ENCODE measurements around the gene STX8. TPM values are rescaled to one million over a fixed set of nuclear protein-coding genes. Genes with fewer than 3 reads are reported as not detected.

The STX8 gene
- total RNA-seq, 1 donor from 2014 or later: 75.9 TPM

DNA sequence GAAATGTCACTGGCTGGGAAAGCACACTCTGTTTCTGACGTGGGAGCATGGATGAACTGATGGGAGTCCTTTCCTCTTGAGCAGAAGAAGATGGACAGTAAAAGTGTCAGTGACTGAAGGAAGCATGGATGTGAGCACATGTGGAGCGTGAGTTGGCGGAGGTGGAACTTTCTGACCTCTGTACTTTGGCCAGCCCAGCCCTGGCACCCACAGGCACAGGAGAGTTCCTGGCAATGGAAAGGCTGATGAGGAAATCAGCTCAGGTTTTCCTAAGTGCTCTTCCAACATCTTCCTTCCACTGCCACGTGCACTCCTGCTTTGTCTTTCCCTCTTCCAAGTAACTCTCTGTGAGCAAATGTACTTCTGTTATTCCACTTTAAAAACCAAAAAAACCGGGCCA lies 277.5 kb downstream of the STX8 start:
- no peak for DNase-seq (ENCODE audit: low spot score)

DNA sequence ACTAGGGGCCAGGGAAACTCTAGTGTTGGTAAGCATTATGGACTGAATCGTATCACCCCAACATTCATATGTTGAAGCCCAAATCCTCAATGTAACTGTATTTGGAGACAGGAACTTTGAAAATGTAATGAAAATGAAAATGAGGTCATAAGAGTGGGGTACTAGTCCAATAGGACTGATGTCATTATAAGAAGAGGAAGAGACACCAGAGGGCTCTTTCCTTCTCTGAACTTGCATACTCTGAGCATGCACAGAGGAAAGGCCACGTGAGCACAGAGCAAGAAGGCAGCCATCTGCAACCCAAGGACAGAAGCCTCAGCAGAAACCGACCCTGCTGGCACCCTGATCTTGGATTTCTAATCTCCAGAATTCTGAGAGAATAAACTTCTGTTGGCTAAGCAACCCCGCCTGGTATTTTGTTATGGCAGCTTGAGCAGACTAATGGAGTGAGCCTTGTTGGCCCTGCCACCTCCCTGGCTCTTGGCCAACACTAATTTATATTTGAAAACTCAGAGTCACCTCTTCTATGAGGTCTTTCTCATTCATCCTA lies 280.9 kb downstream of the STX8 start:
- DNase-seq (ENCODE audit: low spot score): no peak

DNA sequence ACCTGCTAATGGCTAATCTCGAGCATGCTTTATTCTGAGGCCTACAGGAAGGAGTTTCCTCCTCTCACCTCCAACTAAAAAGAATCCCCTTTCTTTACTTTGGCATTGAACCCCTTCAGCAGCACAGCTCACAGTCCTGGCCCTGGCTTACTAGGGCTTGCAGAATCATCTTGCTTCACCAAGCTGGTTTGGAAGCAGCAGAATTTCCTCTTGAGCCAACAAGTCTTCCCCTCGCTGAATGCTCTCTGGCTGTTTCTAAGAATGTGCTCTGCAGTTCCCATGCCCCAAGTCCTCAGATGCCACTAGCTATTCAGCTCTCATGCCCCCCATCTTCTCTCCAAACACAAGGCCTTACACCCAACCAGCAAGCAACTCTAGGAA lies 283.1 kb downstream of the STX8 start:
- no peak for DNase-seq (ENCODE audit: low spot score)

DNA sequence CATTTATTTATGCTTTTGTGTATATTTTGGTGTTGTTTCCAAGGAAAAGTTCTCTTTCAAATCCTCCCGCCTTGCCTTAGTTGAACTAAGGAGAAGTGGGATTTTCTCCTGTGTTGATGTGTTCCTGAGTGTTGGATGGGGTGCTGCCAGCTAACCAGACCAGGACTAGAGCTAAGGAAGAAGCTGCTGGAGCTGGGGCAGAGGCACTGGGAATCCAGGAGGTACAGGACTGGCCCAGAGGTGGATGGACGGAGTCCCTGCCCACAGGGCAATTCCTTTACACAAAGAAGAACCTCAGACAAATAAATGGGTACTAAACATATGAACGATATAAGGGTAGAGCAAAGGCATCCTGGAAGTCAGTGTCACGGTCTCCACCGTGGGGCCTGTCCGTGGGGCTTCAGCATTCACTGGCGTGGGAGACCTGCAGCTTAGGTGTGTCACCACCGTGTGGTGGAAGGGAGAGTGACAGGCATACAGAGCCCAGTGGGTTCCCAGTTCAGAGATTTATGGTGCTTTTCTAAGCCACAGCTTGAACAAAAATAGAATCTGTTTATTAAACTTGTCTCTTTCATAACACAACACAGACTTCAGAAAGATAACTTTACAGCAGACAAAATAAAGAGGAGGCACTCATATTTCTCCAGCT lies 283.6 kb downstream of the STX8 start:
- peak; percentile 61 for DNase-seq (ENCODE audit: low spot score)

DNA sequence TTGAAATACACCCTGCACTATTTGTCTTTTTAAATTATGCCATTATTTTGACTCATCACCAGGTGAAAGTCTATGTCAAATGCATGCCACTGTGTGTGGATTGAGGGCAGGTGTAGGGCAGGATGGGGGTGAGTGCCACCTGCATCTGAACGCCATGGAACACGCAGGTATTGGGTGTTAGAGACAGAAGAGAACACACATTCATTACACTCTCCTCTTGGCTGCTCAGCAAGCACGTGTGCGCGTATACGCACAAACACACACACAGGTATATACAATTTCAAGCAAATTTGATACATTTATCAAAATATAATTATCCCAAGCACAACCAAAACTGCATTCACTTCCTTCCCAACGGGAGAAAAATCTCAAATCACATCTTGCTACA lies 285.4 kb downstream of the STX8 start:
- DNase-seq (ENCODE audit: low spot score): no peak

DNA sequence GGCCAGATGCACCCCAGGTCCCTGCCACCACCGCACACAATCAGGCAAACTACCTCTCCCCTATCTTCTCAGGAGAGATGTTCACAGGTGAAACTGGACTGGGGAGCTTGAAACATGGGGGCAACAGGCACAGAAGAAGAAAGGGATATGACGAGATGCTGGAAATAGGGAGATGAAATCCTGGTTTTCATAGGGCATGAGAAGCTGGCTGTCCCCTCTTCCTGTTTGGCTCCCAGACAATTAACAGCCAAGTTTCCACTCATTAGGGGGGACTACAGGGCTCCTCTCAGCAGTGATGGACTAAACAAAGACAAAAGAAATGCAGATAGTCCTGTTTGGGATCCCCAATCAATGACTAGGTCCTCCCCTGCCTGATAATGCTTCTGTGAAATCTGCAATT lies 288.3 kb downstream of the STX8 start:
- DNase-seq (ENCODE audit: low spot score): no peak

DNA sequence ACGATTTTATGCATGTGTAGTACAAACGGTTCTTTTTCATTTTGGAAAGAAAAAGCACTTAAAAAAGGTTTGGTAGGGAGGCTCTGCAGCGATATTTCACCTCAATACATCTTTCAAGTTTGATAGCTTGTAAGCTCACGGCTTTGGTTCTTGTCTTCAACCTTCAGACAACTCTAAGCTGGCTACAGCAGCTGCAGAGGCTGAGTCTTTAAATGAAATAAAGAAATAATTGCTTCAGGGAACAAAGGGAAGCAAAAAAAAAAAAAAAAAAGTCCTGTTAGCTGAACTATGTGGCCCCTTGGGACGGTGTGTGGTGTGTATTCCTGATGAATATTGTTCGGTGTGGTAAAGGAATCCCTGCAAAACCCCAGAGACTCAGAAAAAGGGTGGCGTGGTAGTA lies 289.2 kb downstream of the STX8 start:
- no peak for DNase-seq (ENCODE audit: low spot score)

DNA sequence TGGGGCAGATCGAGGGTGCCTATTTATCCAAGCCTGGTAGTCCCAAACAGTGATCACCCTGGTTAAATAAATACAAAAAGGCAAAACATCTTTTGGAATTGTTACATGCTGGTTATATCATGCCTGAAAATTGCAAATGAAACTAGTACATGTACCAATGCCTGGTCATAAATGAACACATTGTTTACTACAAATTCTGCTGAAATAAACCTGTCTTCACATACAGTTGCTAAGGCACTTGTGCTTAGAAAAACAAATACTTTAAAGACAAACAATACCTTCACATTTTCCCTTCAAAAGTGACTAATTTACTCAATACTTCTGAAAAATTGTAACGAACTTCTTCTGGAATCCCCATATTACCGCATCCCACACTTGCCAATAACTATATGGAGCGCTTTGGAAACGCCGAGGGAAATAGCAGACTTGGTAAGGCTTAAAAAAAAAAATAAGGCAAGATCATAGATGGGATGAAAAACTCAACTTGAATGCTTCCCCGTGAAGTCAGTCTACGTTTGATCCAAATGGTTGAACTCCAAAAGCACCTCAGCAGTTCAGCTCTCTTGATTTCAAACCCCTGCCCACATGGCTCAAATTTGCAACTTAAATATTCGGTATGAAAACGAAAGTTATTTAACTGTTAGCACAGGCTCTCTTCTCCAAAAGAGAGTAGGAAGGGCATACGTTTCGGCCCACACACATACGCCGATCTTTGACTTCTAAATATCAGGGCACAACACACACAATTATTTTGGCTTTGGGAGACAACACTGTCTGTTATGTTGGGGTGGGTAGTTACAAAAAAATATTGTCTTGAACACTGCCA lies 289.8 kb downstream of the STX8 start:
- DNase-seq (ENCODE audit: low spot score): no peak

DNA sequence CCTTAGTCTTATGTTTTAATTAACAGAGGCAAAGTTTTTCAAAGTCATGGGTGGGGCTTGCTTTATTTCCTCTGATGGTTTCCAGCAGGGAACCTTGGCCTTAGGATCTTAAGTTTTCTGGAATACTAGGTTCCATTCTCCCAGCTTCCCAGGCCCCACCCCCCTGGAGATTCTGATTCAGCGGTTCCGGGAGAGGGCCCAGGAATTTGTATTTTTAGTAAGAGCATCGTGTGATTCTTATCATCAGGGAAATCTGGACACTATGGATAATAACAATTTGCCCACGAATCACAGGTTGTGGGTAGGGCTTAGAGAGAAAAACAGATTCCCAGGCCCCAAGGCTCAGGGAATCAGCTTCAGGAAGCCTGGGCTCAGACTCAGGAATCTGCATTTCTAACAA lies 290.7 kb downstream of the STX8 start:
- no peak for DNase-seq (ENCODE audit: low spot score)

DNA sequence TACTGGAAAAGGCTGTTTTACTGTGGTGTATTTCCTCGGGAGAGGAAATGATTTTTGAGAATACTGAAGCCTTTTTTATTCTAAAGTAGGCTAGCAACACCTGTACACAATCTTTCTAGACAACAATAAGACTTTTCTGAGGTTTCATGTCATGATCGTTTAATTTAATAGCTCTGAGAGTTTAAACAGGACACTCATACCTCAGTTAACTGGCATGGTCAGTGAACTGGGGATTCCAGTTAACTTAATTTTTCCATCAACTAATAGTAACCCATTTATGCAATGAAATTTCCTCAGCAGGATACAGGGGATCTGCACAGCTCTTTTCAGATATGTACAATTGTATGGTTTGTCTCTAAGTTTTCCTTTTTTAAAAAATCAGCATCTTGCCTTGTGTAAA lies 291.7 kb downstream of the STX8 start:
- no peak for DNase-seq (ENCODE audit: low spot score)

DNA sequence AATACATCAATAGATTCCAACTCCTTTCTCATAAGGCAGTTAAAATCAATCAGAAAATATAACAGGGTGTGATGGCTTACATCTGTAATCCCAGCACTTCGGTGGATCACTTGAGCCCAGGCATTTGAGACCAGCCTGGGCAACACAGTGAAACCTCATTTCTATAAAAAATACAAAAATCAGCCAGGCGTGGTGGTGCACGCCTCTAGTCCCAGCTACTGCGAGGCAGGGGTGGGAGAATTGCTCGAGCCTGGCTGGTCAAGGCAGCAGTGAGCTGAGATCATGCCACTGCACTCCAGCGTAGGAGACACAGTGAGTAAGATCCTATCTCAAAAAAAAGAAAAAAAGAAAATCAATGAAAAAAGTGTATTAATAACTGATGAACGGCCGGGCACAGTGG lies 295.7 kb downstream of the STX8 start:
- DNase-seq (ENCODE audit: low spot score): no peak

DNA sequence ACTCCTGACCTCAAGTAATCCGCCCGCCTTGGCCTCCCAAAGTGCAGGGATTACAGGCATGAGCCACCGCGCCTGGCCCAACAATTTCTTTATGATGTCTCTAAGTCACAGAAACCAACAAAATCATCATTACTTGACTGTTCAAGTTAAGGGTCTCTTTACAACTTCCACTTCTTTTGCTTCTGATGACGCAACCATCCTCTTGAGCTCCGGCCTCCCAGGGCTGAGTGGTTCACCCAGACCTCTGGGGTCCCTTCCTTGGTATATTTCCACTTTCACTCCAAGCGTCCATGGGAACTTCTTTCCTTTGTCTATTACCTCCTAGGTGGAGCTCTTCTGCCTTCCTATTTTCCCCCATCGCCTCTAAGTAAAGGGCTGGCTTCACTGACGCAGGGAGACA lies 300.6 kb downstream of the STX8 start:
- no peak for DNase-seq (ENCODE audit: low spot score)

DNA sequence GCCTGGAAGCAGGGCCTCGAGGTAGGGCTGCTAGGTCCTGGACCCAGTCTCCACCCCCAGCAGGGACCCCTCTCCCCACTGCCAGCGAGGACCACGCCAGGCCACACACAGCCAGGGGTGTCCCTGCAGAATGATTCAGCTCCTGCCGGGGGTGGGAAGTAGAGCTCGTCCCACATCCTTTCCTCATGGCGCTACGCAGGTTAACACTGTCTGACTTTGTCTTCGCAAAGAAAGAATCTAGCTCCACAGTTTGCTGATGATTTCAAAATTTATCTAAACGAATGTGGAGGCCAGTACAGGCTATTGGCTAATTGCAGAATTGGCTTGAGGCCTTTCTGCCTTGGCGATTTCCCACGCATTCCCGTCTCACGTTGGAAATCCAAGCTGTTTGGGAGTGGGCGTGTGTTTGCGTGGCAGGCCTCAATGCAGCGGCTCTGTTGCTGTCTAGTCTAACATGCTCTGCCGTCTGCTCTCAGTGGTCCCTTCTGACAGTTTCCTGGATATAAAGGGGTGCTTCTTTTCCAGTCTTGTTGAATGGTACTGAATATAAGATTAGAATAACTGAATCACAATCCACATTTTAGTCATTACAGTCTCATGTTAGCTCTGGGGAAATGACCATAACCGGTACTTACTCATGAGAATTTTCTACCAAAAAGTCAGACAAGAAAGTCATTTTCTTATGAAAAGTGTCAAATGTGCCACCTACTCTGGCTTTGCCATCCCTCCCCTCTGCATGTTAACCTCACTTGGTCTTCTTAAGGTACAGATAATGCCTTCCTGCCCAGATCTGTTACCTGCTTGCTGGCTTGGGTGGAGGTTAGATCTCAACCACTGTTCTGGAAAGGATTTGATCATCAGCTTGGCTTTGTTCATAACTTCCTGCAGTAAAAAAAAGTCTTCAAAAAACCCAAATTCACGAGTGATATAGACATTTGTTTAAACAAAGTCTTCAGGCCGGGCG lies 301.9 kb downstream of the STX8 start:
- DNase-seq (ENCODE audit: low spot score): no peak

DNA sequence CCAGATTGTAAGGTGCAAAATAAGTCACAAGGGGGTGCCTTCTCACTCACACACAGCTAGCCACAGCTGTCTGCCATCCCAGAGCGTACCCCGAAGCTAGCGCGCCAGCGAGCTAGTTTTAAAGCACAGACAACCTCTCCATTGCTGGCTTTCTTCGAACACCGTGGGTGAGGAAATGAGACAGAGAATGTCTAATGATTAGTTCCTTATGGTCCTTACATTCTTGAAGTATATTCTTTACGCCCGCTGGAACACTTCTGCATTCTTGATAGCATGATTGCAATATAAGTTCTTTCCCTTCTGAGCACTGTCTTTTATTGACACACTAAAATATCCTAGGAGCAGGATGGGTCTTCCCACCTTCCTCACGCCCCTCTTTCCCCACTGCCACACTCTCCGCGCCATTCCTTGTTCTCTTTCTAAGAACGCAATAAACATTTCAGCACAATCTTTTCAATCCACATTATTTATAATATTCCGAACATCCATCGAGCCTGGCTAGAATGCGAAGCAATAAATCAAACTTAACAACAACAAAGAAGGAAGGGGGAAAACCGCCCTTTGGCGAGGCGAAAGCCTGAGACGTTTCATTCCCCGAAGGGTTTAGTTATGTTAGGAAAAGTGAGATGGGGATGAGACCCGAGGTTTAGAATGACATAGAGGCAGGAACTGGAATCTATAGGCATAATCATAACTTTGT lies 303.0 kb downstream of the STX8 start:
- DNase-seq (ENCODE audit: low spot score): no peak

DNA sequence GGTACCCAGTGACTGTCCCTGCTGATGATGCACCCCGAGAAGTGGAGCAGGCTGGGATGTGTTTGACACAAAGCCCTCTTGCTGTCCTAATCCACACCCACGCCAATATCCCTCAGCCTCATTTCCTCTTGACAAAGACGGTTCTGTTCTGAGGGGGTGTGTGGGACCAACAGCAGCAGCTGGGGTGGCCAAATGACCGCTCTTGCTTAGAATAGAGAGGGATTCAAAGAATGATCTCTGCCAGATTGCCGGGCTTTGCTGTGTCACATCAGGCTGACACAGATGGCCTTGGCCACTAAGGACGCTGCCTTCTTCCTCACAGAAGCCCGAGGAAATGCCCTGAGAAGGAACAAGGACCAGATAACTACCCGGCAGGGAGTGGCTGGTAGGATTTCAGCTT lies 303.6 kb downstream of the STX8 start:
- DNase-seq (ENCODE audit: low spot score): no peak

DNA sequence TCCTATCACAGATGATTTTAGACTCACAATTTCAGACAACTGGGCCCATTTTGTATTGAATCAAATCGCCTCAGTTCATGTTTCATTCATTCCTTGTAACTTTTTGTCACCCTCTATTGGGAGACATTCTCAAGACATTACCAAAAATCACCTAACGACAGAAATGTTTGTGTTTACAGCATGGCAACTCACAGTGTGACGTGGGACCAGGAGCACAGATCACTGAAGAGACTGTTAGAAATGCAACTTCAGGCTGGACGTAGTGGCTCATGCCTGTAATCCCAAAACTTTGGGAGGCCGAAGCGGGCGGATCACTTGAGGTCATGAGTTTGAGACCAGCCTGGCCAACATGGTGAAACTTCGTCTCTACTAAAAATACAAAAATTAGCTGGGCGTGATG lies 304.7 kb downstream of the STX8 start:
- DNase-seq (ENCODE audit: low spot score): no peak

DNA sequence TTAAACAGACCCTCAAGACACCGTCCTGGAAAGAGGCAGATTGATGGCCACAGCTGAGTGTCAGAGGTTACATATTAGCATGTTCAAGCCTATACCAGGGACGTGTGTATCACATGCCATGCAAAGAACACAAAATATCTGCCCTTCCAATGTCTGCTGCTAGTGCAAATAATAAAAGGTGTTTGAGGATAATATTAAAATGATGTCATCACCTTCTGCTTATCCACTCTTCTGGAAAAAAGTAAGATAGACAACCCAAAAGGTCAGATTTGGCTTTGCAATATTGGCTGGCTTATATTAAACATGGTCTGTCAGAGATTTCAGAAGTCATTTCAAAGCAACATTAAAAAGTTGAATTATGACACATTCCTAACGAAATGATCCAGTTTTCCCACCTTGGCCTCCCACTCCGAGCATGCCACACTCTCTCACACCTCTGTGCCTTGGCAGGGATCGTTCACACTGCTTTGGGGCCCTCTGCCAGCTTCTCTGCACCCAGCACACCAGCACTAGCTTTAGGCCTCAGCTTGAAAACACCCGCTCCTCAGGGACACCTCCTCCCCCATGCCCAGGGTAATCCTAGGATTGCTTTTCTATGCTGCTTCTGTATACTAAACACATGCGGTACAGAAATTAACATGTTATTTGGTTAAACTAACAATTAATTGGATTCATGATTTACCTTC lies 306.1 kb downstream of the STX8 start:
- DNase-seq (ENCODE audit: low spot score): no peak

DNA sequence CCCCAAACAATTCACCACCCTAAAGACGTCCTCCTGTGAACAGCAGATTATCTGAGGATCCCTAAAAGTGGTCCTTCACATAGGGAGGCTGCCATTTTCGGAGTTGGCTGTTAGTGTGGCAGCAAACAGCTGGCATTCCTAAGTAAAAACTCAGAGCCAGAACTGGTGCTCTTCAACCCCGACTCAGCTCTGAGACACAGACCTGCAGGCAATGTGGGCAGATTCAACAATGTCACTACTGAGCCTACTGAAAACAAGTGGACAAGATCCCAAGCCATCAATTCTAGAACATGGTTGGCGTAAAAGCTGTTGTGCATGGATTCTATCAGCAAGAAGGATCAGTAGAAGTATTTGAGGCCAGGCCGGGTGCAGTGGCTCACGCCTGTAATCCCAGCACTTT lies 307.1 kb downstream of the STX8 start:
- DNase-seq (ENCODE audit: low spot score): no peak

DNA sequence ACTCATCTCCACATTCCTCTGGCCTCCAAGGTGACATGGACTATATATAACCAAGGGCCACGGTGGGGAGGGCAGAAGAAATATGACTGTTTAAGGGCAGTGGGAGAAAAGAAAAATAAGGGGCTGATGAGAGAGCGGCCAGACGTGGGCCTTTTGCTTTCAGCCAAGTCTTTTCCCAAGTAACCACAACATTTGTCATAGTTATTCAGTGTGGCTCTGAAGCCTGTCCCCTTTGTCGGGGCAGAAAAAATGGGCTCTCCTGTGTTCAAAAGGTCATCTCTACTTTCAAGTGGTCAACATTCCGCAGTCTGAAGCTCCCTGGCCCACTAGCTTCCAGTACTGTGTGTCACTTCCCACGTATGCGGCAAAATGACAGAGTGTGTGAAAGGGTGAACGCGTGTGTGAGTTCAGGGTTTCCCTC lies 308.9 kb downstream of the STX8 start:
- no peak for DNase-seq (ENCODE audit: low spot score)

DNA sequence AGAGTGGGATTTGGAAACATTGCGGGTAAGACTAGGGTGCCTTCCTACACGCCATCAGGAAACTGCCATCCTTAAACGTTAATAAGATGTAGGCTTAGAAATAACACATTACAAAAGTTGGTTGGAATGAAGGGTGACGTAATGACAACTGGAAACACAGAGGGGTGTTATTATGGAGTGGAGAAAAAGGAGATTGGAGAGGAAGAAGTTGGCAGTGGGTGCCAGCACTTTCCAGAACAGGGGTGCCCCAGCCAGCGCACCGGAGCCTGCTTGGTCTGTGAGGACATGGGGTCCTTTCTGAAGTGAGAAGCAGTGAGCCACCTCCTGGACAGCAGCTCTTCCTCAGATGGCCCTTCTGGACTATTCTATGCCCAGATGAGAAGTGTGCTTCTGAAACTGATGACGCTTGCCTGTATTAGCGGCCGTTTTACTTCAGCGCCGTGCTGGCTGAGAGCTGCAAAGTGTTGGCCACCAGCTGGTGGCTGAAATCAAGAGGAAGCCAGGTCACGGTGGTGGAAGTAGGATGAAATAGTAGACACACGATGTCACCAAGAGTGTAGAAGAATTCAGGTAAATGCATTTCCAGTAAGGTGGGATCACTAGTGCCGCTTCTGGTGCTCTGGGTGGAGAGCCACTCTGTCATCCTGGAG lies 309.5 kb downstream of the STX8 start:
- DNase-seq (ENCODE audit: low spot score): no peak
